Stimulated activated CD4-positive, alpha-beta T cell treated with anti-CD3 and anti-CD28 coated beads, TNF-alpha, amount 100 ng/mL, for 48 hours (primary cell): ENCODE data around the gene NLRP3.
A peak's percentile ranks its signal among the peaks of the same experiment; 100 is the strongest.
"Not testable (repeated sequence)": the region's sequence is repeated elsewhere in the genome, so short reads cannot be mapped to it uniquely, and the experiment has no call there.

Experiments
- DNase-seq, 3 donors: peaks; one replicate each; pipeline ENCODE4 v3.0.0-alpha.2; 2020; ENCODE audit warnings: low read depth in 3 of 3

Gene NLRP3

DNA sequence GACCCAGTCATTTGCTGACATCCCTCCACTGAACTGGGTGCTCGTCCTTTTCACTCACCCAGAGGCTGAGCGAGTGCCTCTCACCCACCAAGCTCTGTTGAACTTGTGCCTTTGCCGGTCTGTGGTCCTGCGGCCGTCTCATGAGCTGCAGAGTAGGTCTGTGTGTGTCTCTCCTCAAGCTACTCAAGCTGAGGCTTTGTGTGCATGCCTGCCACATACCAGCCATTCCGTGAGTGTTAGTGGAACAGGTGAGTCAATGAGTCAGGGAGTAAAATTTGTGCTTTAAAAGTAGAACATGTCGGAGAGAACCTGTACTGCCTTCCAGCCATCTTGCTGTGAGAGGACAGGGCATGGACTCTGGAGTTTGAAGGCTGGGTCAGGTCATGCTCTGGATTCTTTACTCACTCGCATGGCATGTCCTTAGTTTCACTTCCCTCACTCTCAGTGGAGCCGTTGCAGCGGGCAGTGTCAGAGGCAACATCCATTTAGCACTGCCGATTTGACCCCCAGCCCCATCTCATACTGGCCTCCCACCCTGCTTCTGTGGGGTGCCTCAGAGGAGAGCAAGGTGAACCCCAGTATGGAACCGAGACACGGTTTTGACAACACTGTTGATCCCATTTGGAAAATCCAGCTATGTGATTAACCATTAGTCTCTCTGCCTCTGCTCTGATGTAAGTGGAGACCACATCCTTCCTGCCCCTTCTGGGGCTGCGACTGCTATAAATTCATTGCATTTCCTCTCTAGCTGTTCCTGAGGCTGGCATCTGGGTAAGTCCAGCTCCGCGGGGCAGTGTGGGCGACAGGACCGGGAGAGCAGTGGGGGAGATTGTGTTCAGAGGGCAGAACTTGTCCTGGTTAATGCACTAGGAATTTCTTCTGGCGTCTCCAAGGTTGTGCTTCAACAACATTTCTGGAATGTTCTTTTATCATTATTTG is at the start of gene NLRP3:
TSS of gene NLRP3 (plus strand) at position 751 of the 939 bp plus-strand sequence. CDS start 2,628 bp downstream, outside the sequence.
- DNase-seq, result no peak

- DNase-seq, result not testable (repeated sequence)
Measured at GRCh38 chr1:247366345-247366744, 49.6 kb upstream of the NLRP3 start.

- DNase-seq, result no peak
Measured at GRCh38 chr1:247366926-247367645, 48.9 kb upstream of the NLRP3 start.

DNA sequence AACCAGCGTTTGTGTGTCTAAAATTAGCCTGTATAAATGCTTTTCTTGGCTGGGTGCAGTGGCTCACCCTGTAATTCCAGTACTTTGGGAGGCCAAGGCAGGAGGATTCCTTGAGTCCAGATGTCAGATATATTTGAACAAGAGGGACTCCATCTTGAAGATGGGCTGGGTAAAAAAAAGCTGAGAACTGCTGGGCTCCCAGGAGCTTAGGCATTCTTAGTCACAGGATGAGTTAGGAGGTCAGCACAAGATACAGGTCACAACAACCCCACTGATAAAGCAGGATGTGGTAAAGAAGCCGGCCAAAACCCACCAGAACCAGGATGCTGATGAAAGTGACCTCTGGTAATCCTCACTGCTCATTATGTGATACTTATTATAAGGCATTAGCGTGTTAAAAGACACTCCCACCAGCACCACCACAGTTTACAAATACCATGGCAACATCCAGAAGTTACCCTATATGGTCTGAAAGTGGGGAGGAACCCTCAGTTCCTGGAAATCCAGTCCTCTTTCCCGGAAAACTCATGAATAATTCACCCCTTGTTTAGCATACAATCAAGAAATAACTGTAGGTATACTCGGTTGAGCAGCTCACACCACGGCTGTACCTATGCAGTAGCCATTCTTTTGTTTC is 48.1 kb upstream of the NLRP3 start:
- no peak for DNase-seq

DNA sequence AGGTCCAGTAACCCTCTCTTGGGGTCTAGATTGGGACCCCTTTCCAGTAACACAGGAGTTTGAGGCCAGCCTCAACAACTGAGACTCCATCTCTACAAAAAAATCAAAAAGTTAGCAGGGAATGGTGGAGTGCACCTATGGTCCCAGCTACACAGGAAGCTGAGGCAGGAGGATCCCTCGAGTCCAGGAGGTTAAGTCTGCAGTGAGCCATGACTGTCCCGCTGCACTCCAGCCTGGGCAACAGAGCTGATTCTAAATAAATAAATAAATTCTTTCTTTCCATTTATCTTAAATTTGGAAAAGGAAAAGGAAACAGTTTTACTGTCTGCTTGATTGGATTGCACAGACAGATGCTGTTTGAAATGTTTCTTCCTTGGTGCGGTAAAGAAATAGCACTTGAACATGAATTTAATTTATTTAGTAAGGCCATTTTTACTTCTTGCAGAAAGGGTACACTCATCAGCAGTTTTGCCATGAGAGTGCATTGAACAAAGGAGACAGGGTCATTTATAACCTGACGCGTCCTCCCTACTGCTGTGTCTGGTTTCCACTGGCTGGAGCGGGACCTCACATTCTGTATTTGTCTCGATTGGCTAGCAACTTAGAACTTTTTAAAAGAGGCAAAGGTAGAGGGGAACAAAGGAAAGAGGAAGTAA is 47.4 kb upstream of the NLRP3 start:
- DNase-seq, result no peak

DNA sequence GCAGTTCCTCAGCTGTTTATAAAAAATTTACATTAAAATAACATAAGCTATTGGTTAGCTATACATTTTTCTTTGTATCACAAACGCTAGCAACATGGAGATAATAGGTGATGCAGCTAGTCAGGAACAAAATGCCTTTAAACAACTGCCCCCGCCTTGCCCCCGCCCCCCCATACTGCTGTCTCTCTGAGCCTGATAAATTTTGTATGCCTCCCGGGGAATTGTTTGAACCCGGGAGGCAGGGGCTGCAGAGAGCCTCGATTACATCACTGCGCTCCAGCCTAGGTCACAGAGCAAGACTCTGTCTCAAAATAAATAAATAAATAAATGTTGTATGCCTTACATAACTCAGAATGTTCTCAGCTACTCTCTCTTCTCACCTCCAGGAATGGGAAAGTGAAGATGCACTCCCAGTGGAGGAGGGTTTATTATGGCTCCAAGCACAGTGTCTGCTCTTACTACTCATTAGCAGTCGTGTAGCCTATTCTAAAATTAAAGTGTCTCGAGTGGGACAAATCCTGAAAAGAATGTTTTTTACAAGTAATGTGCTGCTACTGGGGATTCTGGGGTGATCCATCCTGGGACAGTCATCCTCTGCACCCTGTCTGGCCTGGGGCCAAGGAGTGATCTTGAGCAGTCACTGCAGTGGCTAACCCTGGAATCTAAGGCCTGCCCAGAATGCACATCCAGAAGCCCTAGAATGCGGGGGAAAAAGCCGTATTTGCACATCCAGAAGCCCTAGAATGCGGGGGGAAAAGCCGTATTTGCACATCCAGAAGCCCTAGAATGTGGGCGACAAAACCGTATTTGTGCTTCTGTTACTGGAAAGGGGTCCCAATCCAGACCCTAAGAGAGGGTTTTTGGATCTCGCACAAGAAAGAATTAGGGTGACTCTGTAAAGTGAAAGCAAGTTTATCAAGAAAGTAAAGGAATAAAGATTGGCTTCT is 44.9 kb upstream of the NLRP3 start:
- DNase-seq, result no peak

DNA sequence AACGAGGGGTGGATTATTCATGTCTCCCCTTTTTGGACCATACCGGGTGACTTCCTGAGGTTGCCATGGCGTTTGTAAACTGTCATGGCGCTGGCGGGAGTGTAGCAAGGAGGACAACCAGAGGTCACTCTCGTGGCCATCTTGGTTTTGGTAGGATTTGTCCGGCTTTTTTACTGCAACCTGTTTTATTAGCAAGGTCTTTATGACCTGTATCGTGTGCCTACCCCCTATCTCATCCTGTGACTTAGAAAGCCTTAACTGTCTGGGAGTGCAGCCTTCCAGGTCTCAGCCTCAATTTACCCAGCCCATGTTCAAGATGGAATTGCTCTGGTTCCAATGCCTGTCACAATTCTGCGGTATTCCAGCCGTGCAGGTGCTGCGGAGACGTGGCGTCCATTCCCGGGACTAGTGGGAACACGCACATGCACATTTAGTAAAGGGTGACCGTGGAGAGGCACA is 44.1 kb upstream of the NLRP3 start:
- DNase-seq, result no peak

- peak; percentile 12 to 41 (median 36) for DNase-seq
Measured at GRCh38 chr1:247373721-247374141, 42.2 kb upstream of the NLRP3 start.

GRCh38 chr1:247374651-247375334 is 41.2 kb upstream of the NLRP3 start:
- not testable (repeated sequence) for DNase-seq

DNA sequence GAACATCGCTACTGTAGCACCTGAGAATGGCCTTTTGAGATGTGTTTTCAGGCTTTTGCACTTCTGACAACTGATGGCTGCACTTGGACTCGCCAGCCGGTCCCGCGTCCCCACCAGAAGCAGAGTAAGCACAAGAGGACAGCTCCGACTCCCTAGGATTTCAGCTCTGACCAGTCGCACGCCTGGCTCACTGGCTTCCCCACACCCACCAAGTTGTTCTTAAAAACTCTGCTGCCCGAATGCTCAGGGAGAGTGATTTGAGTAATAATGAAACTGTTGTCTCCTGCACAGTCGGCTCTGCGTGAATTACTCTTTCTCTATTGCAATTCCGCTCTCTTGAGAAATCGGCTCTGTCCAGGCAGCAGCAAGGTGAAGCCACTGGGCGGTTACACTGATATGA is 40.2 kb upstream of the NLRP3 start:
- DNase-seq, result no peak

- no peak for DNase-seq
Measured at GRCh38 chr1:247376659-247377058, 39.3 kb upstream of the NLRP3 start.

DNA sequence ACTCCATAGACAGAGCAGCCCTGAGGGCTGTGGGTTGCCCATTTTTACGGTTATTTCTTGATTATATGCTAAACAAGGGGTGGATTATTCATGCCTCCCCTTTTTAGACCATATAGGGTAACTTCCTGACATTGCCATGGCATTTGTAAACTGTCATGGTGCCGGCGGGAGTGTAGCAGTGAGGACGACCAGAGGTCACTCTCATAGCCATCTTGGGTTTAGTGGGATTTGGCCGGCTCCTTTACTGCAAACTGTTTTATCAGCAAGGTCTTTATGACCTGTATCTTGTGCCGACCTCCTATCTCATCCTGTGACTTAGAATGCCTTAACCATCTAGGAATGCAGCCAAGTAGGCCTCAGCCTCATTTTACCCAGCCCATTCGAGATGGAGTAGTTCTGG is 38.3 kb upstream of the NLRP3 start:
- DNase-seq, result not testable (repeated sequence)

DNA sequence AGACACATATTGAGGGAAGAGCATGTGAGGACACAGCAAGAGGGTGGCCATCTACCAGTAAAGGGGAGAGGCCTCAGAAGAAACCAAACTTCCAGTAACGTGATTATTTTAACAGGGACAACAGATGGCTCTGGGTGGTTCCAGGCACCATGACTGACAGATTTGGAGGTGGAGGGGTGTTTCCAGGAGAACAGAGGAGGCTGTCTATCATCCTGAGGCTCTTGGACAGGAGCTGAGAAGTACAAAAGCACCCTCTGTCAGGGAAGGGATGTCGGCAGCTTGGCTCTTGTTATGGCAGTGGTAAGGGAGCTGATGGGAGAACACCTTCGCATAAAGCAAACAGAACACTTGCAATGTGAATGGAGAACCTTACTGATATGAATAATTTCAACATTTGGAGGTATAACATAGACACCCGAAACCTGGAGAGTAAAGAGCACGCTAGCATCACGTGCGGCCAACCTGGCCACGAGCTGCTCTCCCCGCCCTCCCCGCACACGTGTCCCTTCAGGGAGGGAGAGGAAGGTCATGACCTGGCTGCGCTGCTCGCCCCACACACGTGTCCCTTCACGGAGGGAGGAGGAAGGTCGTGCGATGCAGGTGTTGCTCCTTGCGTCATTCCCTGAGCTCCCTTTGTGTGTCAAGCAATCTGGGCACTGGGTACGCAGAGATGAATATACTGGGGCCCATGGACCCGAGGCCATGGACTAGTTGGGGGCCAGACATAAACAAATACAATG is 37.5 kb upstream of the NLRP3 start:
- DNase-seq, result no peak

- DNase-seq, result no peak
Measured at GRCh38 chr1:247385283-247385682, 30.7 kb upstream of the NLRP3 start.

DNA sequence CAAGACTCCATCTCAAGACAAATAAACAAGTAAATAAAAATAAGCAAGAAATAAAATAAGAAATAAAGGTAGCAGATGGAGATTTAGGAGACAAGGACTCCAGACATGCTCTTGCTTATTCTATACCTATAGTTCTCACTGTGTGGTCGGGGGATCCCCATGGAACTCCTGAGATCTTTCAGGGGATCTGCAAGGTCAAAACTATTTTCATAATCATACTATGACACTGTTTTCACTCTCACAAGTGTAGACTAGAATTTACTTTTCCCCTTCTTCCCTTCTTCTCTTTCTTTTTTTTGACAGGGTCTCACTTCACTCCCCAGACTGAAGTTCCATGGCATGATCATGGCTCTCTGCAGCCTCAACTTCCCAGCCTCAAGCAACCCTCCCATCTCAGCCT is 29.8 kb upstream of the NLRP3 start:
- DNase-seq, result no peak

- DNase-seq, result no peak
Measured at GRCh38 chr1:247386687-247387086, 29.3 kb upstream of the NLRP3 start.

GRCh38 chr1:247387096-247387495 is 28.9 kb upstream of the NLRP3 start:
- DNase-seq, result no peak

- DNase-seq, result no peak
Measured at GRCh38 chr1:247387565-247387964, 28.4 kb upstream of the NLRP3 start.

- peak; percentile 72 to 79 (median 75) for DNase-seq
Measured at GRCh38 chr1:247390116-247390791, 25.7 kb upstream of the NLRP3 start.
